Skeletal muscle satellite cell (primary cell): Measurements from ENCODE around the gene MEA1.
"Not testable (repeated sequence)": the region's sequence is repeated elsewhere in the genome, so short reads cannot be mapped to it uniquely, and the experiment has no call there.

Source experiments
- H3K27me3 ChIP-seq: 2 replicates; pipeline ENCODE4 v1.7.0; 2013; ENCODE audit warnings: low read length; ENCODE audit not compliant: control insufficient read depth, insufficient read depth
- H3K36me3 ChIP-seq: 2 replicates; pipeline ENCODE4 v1.7.0; 2013; ENCODE audit warnings: mild to moderate bottlenecking, control low read depth, low read length; ENCODE audit not compliant: insufficient read depth
- H3K4me1 ChIP-seq: 2 replicates; pipeline ENCODE4 v1.7.0; 2013; ENCODE audit warnings: low read length; ENCODE audit not compliant: control insufficient read depth, insufficient read depth
- H3K4me2 ChIP-seq: 2 replicates; pipeline ENCODE4 v1.7.0; 2013; ENCODE audit warnings: mild to moderate bottlenecking, low read length
- H3K4me3 ChIP-seq: 2 replicates; pipeline ENCODE4 v1.7.0; 2013; ENCODE audit warnings: low read length
- H3K9ac ChIP-seq: 2 replicates; pipeline ENCODE4 v1.7.0; 2013; ENCODE audit warnings: mild to moderate bottlenecking, low read depth, low read length, moderate library complexity
- H3K9me3 ChIP-seq: replicated peaks from 2 replicates; pipeline ENCODE4 v1.7.0; 2013; ENCODE audit warnings: mild to moderate bottlenecking, control low read depth, low read length

The MEA1 gene

DNA sequence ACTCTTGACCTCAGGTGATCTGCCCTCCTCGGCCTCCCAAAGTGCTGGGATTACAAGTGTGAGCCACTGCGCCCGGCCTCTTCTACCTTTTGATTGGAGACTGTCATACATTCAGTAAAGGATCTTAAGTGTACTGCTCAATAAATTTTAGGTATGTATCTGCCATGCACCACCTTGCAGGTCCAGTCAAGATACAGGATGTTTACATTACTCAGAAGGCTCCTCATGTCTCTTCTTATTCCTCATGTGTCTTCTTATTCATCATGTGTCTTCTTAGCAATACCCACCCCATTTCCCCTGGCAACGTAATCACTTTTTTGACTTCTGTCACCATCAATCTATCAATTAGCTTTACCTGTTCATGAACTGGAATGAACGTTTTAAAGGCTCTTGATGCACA lies 7.9 kb downstream of the MEA1 start:
- no peaks in the 10 kb centered on the region for H3K27me3 ChIP-seq
- H3K4me1 ChIP-seq = no peaks in the 10 kb centered on the region
- H3K9ac ChIP-seq = no peak overlapping the region
- peaks cover 43% of the 10 kb centered on the region for H3K36me3 ChIP-seq
- H3K4me2 ChIP-seq = no peak overlapping the region
- no peak overlapping the region for H3K4me3 ChIP-seq
- H3K9me3 ChIP-seq = no peaks in the 10 kb centered on the region

DNA sequence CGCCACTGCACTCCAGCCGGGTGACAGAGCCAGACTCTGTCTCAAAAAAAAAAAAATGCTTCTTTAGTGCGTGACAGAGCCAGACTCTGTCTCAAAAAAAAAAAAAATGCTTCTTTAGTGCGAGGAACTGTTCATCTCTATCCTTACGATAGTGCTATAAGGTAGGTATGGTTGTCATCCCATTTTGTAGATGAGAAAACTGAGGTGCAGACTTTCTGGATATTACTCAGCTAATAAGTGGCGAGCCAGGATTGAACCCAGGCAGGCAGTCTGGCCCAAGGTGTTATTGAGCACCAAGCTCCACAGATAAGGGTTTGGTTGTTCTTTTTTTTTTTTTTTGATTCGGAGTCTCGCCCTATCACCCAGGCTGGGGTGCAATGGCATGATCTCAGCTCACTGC lies 11.9 kb downstream of the MEA1 start:
- H3K4me2 ChIP-seq = no peak overlapping the region
- H3K4me1 ChIP-seq = no peaks in the 10 kb centered on the region
- H3K4me3 ChIP-seq = no peak overlapping the region
- H3K27me3 ChIP-seq = no peaks in the 10 kb centered on the region
- H3K9ac ChIP-seq = no peak overlapping the region
- H3K36me3 ChIP-seq = peaks cover 9% of the 10 kb centered on the region
- no peaks in the 10 kb centered on the region for H3K9me3 ChIP-seq

DNA sequence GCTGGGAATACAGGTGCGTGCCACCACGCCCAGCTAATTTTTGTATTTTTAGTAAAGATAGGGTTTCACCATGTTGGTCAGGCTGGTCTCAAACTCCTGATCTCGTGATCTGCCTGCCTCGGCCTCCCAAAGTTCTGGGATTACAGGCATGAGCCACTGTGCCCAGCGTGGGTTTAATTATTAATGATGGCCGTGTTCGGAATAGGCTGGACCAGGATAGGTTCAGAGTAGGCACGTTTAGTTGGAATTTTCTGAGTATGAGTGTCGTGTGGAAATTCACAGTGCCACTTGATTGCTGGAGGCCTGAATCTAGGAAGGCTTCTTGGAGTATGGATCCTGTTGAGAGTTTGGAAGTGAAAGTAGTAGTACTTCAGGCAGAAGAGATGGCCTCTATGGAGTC lies 15.5 kb downstream of the MEA1 start:
- not testable (repeated sequence) for H3K9ac ChIP-seq, H3K27me3 ChIP-seq, H3K4me3 ChIP-seq, H3K36me3 ChIP-seq, H3K9me3 ChIP-seq, H3K4me2 ChIP-seq, H3K4me1 ChIP-seq

DNA sequence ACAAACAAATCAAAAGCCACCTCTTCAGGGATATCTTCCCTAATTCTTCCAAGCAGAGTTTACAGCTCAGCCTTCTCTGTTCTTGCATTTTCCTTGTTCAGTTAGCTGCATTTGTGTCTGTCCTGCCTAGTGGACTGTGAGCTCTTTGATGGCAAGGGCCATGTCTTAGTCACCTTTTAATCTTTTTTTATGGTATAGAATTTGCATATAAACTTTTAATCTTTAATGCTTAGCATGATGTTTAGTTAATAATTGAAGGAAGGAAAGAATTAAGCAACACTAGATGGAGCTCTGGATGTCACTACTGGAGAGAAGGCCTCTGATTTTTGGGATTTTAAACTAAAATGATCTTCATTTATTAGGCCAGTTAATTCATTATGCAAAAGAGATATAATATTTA lies 17.2 kb downstream of the MEA1 start:
- Histone ChIP-seq H3K36me3 (peaks cover 3% of the 10 kb centered on the region), H3K4me2 (no peak overlapping the region), H3K9me3 (no peaks in the 10 kb centered on the region)

DNA sequence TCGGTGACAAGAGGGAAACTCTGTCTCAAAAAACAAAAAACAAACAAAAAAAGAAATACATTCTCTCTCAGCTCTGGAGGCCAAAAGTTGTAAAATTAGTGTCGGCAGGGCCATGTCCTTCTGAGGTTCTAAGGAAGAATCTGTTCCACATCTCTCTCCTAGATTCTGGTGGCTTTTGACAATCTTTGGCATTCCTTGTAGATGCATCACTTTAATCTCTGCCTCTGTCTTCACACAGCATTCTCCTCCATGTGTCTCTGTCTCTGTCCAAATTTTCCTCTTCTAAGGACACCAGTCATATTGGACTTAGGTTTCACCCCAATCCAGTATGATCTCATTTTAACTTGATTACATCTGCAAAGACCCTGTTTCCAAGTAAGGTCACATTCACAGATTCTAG lies 20.3 kb downstream of the MEA1 start:
- Histone ChIP-seq H3K9ac (no peak overlapping the region), H3K4me1 (peaks cover 4% of the 10 kb centered on the region), H3K36me3 (peaks cover 21% of the 10 kb centered on the region), H3K4me2 (no peak overlapping the region), H3K27me3 (no peaks in the 10 kb centered on the region), H3K9me3 (no peaks in the 10 kb centered on the region), H3K4me3 (no peak overlapping the region)

More for the DNA sequence above, 17.2 kb downstream of the MEA1 start:
- Histone ChIP-seq H3K4me3 (no peak overlapping the region), H3K4me1 (no peaks in the 10 kb centered on the region), H3K27me3 (no peaks in the 10 kb centered on the region), H3K9ac (no peak overlapping the region)

DNA sequence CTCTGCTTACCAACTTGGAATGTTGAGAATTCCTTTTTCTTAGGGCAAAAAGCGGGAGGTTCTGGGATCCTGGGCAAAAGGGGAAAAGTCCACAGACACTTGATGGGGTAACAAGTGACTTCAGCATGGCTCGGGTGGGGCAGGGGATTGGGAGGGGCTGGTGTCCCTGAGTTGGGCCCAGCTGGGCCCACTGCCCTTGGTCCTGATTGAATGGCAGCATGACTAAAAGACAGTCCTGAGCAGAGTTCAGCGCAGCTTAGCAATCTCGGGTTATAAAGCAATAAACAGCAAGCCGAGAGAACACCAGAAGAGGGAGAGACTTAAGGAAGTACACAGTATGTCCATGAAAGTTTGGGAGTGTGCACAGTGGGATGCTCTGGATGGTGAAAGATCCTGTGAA lies 23.8 kb downstream of the MEA1 start:
- Histone ChIP-seq H3K4me1 (peaks cover 35% of the 10 kb centered on the region), H3K36me3 (peaks cover 26% of the 10 kb centered on the region), H3K27me3 (no peaks in the 10 kb centered on the region), H3K4me3 (no peak overlapping the region), H3K9ac (no peak overlapping the region), H3K9me3 (no peaks in the 10 kb centered on the region), H3K4me2 (no peak overlapping the region)

DNA sequence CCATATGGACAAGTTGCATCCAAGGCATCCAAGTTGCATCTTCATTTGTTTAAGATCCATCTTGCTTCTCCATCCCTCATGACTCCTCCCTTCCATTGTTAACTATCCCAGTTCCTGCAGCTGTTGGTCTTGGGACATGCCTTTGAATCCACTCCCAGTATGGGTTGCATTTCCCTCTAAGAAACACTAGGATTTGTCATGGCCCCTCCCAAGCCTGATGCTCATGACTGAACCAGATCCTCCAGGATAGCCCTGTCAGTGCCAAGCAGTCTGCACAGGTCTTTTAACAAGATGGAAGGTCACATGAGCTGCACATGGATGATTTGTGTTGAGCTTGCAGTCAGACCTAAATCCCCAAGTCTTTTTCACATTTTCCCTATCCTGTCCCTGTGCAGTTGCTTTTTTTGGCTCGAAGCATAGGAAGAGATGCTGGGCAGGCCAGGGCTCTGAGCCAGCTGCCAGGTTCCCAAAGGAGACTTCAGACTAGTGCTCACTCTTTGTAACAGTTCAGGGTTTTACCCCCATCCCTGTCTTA lies 25.2 kb downstream of the MEA1 start:
- peaks cover 26% of the 10 kb centered on the region for H3K36me3 ChIP-seq
- H3K27me3 ChIP-seq = no peaks in the 10 kb centered on the region
- peaks cover 40% of the 10 kb centered on the region for H3K4me1 ChIP-seq

DNA sequence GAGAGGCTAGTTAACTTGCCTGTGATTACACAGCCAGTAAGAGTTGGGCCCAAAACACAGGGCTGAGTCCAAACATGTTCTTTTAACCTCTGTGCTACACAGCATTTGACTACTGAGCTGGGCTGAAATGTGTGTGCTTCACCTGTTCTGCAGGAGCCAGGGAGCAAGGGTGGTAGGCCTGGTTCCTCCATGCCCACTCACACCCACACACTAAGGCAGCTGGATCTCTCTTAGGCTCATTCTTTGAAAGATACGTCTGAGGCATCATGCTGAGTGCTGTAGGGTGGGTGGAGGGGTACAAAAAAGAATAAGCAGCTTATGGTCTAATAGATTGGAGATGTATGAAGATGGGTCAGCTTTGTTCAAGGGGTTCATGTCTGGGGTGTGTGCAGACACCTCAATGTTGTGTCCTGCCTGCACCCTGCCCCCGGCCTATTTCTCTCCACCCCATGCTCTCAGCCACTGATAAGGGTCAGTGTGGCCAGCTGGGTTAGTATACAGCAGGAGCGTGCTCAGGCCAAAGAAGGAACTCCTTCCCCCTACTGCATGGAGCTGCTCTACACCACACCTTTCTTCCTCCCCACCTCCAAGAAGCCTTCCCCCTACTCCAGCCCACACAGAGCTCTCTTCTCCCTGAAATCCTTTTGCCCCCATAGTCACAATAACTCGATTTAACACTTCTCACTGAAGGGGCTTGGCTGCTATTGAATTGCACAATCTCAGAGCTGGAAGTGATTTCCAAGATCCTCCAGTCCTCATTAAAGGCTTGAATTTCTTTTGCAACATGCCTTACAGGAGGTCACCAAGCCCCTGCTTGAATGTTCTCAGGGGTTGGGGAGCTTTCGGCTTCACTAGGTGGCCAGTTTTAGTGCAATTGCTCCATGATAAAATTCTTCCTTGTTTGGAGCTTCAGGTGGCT lies 26.0 kb downstream of the MEA1 start:
- peaks cover 26% of the 10 kb centered on the region for H3K36me3 ChIP-seq
- H3K9me3 ChIP-seq = no peaks in the 10 kb centered on the region
- no peak overlapping the region for H3K4me3 ChIP-seq
- no peaks in the 10 kb centered on the region for H3K27me3 ChIP-seq
- no peak overlapping the region for H3K9ac ChIP-seq
- no peak overlapping the region for H3K4me2 ChIP-seq
- H3K4me1 ChIP-seq = peaks cover 40% of the 10 kb centered on the region

More for the DNA sequence above, 25.2 kb downstream of the MEA1 start:
- no peak overlapping the region for H3K9ac ChIP-seq
- H3K4me2 ChIP-seq = no peak overlapping the region
- no peak overlapping the region for H3K4me3 ChIP-seq
- H3K9me3 ChIP-seq = no peaks in the 10 kb centered on the region

DNA sequence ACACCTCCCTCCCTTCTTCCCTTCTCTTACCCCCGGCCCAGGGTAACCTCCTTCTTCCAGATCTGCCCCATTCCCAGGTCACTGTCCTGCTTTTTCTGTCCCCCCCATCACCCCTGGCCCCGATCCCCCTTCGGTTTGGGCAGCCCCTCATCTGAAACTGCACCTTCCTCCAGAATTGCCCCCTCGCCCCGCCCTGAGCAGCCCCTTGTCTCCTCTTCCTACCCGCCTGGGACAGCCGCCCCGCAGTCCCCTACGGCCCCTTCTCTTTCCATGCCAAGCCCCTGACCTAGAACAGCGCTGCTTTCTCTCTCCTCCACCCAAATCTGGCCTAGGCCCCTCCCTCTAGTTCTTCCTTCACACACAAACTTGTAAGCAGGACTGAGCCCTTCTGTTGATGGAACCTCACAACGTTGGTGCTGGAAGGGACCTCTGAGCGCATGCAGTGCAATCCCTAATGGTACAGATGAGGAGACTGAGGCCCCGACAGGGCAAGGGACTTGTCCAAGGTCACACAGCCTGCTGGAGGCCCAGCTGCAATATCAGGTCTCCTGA lies 28.7 kb downstream of the MEA1 start:
- Histone ChIP-seq H3K9ac (peak overlapping the region; percentile 88), H3K36me3 (peaks cover 11% of the 10 kb centered on the region), H3K27me3 (no peaks in the 10 kb centered on the region), H3K4me3 (peak overlapping the region; percentile 90), H3K9me3 (no peaks in the 10 kb centered on the region), H3K4me1 (peaks cover 42% of the 10 kb centered on the region), H3K4me2 (peak overlapping the region; percentile 95)

DNA sequence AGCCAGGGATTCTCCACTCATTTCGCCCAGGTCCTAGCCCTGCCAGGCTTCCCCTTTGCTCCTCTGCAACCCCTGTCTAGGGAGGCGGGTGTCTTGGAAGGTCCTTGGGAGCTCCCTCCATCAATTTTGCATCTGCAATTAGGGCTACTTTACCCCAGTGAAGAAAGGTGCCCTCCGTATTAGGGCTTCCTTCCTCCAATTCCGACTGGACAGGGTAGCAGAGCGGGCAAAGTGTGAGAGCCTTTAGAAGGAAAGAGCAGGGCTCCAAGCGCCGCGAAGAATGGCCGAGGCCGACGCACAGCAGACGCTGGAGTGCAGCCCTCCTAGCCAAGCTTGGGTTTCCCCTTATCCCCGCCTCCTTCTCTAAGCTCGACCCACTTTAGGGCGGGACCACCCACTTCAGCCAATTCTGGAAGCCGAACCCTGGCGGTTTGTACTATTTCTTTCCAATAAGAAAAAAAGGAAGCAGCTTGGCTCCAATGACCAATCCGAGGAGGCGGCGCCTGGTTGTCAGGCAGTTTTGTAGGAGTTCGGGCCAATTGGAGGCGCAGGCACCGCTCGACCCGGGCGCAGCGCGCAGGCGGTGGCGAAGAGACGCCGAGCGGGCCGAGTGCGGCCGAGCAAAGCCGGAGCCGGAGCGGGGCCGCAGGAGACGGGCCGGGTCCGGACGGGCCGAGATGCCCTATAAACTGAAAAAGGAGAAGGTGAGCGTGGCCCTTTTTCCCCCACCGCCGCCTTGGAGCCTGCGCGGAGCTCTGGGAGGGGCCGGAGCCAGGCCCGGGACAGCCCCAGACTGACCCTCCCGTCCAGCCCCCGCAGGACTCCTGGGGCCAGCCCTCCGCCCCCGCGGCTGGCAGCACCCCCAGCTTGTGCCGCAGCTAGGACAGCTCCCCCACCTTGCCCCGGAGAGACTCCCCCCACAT lies 29.5 kb downstream of the MEA1 start, which contains the start of gene PPP2R5D:
TSS of gene PPP2R5D (plus strand) at position 570 of the 923 bp plus-strand sequence. CDS start at position 678, 108 bp downstream.
- Histone ChIP-seq H3K9me3 (no peaks in the 10 kb centered on the region), H3K4me3 (peak within 1 kb of the TSS; percentile 90), H3K4me2 (peak within 1 kb of the TSS; percentile 95), H3K4me1 (peaks cover 47% of the 10 kb centered on the region), H3K9ac (peak within 1 kb of the TSS; percentile 88), H3K27me3 (no peaks in the 10 kb centered on the region), H3K36me3 (peaks cover 8% of the 10 kb centered on the region)

DNA sequence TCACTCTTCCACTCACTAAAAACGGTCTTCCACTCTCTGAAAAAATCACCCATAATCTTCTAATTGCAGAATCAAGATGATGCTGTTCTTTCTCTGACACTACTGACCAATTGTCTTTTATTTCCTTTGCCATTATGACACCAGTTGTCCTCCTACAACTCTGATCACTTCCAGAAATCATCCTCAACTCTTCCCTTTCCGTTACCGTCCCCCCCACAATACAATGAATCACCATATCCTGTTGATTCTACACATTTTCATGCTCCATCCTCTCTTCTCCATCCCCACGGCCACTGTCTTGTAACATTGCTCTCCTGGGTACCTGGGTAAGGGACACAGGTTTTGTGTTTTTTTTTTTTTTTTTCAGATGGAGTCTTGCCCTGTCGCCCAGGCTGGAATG lies 31.9 kb downstream of the MEA1 start:
- H3K4me1 ChIP-seq = peaks cover 36% of the 10 kb centered on the region
- H3K4me2 ChIP-seq = no peak overlapping the region
- H3K9ac ChIP-seq = no peak overlapping the region
- no peaks in the 10 kb centered on the region for H3K27me3 ChIP-seq
- H3K36me3 ChIP-seq = no peaks in the 10 kb centered on the region
- H3K9me3 ChIP-seq = no peaks in the 10 kb centered on the region
- no peak overlapping the region for H3K4me3 ChIP-seq
